SKM-1 treated with dmso at 0.1 percent for 144 hours (cell line): ENCODE results near the gene SMIM13.
"Not testable (repeated sequence)": the region's sequence is repeated elsewhere in the genome, so short reads cannot be mapped to it uniquely, and the experiment has no call there.

Experiments
- DNase-seq: peaks from one replicate; lab custom pipeline; 2025; ENCODE audit not compliant: unreplicated experiment; lab: John Stamatoyannopoulos, UW

Gene SMIM13

DNA sequence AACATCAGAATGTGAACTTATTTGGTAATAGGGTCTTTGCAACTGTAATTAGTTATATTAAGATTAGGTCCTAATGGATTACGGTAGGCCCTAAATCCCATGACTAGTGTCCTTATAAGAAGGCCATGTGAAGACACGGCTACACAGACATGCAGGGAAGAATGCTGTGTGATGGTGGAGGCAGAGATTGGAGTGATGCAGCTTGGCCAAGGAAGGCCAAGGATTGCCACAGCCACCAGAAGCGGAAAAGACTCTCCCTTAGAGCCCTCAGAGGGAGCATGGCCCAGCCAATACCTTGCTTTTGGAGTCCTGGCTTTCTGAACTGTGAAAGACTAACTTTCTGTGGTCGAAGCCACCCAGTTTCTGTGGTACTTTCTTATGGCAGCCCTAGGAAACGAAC is 9.7 kb upstream of the SMIM13 start:
- no peak for DNase-seq

DNA sequence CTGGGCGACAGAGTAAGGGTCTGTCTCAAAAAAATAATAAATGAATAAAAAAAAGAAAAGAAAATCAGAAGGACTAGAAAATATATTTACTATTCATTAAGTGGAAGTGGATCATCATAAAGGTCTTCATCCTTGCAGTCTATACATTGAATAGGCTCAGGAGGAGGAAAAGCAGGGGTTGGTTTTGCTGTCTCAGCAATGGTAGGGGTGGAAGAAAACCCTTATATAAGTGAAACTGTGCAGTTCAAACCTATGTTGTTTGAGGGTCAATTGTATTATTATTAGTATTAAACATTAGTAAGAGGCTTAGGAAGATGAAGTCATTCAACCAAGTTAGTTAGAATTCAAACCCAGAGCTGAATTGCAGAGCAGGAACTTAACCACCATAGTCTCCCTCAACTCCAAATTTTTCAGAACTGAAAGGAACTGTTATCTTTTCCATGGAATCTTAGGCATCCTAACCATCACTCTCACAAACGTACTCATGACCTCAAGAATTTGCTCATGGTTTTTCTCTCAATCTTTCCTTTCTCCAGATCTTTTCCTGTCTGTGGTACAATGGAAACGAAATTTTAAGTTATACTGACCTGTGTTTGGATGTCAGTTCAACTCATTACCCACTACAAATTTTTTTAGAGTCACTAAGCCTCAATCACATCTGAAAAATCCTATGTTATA is 7.7 kb upstream of the SMIM13 start:
- DNase-seq = no peak

DNA sequence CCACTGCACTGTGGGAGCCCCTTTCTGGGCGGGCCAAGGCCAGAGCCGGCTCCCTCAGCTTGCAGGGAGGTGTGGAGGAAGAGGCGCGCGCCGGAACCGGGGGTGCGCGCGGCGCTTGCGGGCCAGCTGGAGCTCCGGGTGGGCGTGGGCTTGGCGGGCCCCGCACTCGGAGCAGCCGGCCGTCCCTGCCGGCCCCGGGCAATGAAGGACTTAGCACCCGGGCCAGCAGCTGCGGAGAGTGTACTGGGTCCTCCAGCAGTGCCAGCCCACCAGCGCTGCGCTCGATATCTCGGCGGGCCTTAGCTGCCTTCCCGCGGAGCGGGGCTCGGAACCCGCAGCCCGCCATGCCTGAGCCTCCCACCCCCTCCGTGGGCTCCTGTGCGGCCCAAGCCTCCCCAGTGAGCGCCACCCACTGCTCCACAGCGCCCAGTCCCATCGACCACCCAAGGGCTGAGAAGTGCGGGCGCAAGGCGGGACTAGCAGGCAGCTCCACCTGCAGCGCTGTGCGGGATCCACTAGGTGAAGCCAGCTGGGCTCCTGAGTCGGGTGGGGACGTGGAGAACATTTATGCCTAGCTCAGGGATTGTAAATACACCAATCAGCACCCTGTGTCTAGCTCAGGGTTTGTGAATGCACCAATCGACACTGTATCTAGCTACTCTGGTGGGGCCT is 6.4 kb upstream of the SMIM13 start:
- DNase-seq = not testable (repeated sequence)

DNA sequence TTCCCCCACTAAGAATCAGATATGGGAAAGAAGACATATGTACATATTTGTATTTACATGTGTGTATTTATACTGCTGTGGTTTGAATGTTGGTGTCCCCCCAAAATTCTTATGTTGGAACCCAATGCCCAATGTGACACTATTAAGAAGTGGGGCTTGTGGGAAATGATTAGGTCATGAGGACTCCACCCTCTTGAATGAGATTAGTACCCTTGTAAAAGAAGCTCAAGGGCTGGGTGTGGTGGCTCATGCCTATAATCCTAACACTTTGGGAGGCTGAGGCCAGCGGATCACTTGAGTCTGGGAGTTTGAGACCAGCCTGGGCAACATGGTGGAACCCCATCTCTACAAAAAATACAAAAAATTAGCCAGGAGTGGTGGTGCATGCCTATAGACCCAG is 3.9 kb upstream of the SMIM13 start:
- DNase-seq = no peak

DNA sequence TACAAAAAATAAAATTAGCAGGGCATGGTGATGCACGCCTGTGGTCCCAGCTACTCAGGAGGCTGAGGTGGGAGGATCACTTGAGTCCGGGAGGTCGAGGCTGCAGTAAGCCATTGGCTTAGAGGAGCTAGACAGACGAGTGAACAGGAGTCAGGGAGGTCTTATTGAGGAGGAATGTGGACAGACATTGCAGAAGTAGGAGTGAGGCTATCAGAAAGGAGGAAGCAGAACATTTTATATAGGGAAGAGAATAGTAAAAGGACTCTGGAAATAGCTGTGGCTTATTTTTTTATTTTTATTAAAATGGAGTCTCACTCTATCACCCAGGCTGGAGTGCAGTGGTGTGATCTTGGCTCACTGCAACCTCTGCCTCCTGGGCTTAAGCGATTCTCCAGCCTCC is 2.5 kb upstream of the SMIM13 start:
- peak; percentile 11 for DNase-seq

DNA sequence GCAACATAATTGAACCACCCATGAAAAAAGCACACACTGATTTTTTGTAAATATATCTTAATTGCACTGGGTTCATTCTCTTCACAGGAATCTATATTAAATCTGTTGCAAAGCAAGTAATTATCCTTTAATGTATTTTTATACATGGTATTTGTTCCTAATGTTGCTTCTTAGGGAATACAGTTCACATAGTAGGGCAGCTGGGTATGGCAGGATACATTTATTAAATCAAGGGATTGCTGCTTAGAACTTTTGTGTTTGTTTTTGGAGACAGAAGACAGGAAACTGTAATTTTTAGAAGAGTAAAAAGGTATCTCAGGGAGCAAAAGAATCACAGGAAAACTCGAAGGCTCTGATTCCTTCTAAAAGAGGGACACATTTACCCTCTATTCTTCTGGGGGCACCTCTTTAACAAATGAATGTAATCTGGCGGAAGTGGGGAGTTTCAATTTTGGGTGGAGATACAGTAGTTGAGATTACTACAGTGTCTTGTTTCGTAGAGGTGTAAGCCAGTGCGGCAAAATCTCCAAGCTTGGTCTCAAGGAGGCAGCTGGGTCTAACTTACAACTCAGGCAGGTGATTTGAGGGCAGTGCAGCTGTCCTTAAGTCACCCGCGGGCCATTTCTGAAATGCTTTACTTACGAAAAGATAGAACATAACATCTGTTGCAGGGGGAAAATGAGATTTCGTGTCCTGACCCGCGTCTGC is 812 bp upstream of the SMIM13 start:
- no peak for DNase-seq

DNA sequence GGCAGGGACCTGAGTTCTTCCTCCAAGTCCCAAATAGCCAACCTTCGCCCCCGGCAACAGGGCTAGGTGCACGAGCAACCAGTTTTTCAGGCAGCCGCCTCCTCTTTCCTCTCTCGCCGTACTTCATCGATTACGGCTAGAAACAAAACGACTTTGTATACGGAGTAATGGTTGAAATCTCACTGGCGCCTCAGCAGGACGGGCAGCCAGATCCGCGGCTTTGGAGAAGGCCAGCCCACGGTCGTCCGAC is 333 bp upstream of the SMIM13 start:
- peak; percentile 72 for DNase-seq

DNA sequence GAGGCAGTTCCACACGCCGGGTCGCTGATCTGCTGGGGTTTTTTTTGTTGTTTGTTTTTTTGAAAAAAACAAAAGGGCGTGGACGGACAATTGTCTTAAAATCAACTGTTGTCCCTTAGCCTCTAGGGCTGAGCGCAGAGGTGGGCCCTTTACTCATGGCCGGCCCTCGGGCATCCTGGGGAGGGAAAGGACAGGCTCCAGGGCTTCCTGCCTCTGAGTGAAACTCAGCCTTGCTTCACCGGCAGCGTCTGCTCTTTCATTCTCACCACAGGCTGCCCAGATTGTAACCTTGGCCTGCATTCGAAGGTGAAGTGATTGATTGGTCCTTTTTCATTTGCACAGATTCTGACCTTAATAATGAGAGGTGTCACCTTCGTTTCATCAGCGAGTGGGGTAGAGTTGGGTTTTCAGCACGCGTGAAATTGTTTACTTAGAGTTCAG is 797 bp downstream of the SMIM13 start:
- DNase-seq = peak; percentile 37

DNA sequence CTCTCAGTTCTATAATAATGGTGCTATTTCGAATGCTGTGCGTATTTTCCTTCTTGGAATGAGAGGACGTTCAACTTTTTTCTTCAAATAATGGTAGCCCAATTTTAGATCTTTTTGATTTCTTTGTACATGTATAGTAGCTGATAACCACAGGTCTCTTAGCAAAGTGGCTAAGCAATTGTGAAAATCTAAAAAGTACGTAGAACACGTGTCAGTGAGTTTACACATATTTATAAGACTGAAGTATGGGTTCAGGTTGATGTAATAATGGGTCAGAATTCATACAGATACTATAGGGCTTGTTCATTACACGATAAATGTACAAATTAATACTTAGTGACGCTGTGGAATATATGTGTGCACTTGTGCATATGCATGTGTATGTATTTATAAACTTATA is 1.3 kb downstream of the SMIM13 start:
- no peak for DNase-seq

DNA sequence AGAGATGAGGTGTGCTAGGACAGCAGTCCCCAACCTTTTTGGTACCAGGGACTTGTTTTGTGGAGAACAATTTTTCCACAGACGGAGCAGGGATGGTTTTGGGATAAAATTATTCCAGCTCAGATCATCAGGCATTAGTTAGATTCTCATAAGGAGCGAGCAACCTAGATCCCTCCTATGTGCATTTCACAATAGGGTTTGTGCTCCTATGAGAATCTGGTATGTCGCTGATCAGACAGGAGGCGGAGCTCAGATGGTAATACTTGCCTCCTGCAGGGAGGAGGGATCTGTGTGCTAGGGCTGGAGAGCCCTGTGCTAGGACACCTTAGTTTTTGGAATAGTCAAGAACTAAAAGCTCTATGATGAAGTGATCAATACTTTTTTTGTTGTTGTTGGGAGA is 2.5 kb downstream of the SMIM13 start:
- DNase-seq = no peak

DNA sequence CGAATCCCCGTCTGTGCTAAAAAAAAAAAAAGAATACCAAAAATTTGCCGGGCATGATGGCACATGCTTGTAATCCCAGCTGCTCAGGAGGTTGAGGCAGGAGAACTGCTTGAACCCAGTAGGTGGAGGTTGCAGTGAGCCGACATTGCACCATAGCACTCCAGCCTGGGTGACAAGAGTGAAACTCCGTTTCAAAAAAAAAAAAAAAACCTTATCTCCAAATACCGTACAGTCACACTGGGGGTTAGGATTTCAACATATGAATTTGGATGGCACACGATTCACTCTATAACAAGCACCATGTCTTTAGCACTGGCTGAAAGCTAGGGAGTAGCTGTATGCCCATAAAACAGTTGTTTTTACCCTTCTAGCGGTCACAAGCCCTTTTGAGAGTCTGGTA is 3.8 kb downstream of the SMIM13 start:
- no peak for DNase-seq

DNA sequence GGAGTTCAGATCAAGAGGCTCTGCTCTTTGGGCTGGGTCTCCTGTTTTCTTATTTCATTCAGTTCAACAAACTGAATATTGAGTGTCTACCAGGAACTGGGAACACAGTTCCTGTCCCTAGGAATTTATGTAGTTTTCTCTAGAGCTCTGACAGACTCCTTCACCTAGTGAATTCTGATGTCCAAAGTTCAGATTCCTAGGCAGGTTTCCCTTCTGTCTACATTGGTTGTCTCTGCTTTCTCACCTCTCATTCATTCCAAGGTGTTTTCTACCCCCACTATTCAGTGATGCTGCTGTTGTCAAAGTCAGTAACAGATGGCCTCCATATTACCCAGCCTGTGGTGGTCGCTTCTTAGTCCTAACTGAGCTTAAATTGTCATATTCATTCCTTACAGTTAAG is 4.4 kb downstream of the SMIM13 start:
- no peak for DNase-seq

DNA sequence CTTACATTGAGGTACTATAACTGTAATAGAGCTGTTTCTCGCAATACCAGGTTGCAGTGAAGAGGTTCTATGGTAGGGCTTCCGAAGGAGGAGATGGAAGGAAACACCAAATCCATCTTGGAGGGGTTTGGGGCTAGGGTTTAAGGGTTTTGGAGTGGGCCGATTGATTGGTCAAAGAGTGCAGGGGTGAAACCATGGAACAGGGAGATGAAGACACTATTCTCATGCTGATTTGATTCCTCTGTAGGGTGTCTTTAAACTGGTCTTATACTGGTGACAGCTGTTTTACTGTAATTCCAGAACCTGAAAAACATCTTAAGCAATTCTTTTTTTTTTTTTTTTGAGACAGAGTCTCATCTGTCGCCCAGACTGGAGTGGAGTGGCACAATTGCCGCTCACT is 7.8 kb downstream of the SMIM13 start:
- DNase-seq = no peak

DNA sequence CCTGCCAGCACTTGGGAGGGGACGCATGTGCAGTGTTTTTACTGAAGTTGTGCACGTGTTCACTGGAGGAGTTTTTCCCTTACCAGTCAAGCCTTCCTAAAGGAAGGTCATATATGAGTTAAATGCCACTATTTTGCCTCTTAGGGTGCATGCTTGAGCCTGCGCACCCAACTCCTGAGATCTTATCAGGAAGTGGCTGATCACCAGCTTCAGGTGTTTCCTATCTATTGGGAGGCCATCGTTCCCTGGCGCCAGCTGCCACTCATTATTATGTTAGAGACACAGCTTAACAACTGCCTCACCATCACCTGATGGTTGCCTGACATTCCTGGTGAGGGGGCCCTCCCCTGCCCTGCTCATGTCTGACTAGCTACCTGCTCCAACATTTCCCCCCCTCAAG is 9.4 kb downstream of the SMIM13 start:
- DNase-seq = no peak

DNA sequence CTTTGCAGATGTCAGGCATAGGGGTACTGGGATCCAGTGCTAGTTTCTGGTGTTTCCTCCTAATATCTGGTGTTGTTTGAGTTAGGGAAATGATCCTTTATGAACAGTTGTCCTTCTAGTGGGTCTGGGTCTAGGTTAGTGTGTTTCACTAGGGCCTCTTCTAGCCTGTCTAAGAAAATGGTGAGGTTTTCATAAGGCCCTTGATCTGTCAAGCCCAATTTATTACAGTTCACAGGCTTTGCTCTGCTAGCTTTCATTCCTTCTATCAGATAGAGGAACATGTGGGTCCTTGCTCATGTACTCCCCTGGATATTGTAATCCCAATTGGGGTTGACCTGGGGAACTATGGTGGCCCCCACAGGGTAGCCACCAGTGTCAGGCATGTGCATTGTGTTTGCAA is 15.1 kb downstream of the SMIM13 start:
- DNase-seq = no peak

DNA sequence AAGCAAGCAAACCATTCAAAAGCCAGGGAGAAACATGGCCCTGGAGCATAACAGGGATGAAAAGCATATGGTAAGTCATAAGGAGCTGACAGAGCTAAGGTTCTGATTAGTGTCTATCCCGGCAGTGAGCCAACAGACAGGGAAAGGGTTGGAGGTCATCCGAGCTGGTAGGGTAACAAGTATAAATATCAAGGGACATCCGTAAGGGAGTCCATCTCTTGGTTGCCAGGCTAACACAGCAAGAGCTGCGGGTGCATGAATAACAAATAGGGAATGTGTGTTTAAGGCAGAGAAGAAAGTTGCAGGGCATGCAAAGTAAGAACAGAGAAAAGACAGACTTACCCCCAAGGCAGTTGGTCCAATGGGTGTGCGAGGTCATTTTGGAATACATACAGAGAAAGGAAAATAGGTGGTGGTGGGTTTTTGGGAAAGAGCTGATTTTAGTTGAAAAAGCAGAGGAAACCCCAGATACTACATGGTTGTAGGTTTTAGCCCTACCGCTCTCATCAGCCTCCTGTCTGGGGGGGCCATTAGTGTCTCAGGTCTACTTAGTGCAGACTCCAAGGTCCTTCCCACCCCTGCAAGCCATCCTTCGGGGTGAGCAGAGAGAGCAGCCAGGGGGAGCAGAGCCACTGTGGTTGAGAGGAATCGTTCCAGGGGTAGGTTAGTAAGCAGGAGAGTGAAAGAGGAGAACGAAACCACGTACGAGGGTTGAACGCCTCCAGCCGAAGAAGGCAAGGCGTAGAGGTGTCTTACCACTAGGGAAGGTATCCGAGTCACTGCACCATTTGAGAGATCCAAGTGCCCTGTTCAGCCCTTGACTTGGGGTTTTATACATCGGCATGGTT is 17.5 kb downstream of the SMIM13 start, which contains the start of gene ERVFRD-1:
Gene ERVFRD-1 (minus strand): TSS at position 805 of the 848 bp plus-strand sequence. CDS start 6,415 bp downstream, outside the sequence.
- no peak for DNase-seq

DNA sequence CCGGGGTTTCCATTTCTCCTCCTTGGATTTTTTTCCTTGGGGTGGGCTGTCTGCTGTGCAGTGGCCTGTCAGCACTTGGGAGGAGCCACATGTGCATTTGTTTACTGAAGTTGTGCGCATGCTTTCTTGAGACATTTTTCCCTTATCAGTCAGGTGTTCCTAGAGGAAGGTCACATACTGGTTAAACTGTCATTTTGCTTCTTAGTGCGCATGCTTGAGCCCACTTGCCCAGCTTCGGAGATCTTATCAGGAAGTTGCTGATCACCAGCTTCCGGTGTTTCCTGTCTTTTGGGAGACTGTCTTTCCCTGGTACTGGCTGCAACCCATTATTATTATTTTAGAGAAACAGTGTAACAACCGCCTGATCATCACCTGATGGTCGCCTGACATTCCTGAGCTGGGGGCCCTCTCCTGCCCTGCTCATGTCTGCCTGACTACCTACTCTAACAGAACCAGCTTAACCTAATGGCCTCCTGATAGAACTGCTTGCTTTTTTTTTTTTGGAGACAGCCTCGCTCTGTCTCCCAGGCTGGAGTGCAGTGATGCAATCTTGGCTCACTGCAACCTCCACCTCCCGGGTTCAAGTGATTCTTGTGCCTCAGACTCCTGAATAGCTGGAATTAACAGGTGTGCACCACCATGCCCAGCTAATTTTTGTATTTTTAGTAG is 18.3 kb downstream of the SMIM13 start:
- DNase-seq = peak; percentile 52

DNA sequence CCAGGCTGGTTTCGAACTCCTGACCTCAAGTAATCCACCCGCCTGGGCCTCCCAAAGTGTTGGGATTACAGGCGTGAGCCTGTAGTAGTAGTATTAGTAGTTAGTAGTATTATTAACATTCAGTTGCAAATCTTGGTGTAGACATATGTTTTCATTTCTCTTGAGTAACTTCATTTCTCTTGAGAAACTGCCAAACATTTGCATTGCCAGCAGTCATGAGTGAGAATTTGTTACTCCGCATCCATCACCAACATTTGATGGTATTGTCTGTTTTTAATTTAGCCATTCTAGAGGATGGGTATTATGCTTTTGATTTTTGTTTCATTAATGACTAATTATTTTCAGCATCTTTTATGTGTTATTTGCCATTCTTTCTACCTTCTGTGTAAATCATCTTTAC is 19.4 kb downstream of the SMIM13 start:
- no peak for DNase-seq

DNA sequence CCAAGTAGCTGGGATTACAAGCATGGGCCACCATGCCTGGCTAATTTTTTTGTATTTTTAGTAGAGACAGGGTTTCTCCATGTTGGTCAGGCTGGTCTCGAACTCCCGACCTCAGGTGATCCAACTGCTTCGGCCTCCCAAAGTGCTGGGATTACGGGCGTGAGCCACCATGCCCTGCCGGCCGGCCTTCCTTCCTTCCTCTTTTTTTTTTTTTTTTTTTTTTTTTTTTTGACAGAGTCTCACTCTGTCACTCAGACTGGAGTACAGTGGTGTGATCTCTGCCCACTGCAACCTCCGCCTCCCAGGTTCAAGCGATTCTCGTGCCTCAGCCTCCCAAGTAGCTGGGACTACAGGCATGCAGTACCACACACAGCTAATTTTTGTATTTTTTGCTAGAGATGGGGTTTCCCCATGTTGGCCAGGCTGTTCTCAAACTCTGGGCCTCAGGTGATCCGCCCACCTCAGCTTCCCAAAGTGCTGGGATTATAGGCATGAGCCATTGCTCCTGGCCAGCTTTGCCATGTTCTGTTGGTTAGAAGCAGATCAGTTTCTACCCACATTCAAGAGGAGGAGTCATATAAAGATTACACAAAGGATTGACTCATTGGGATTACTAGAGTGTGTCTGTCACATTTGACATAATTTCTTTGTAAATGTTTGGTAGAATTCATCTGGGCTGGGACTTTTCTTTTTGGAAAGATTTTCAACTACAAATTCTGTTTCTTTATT is 22.3 kb downstream of the SMIM13 start:
- not testable (repeated sequence) for DNase-seq

DNA sequence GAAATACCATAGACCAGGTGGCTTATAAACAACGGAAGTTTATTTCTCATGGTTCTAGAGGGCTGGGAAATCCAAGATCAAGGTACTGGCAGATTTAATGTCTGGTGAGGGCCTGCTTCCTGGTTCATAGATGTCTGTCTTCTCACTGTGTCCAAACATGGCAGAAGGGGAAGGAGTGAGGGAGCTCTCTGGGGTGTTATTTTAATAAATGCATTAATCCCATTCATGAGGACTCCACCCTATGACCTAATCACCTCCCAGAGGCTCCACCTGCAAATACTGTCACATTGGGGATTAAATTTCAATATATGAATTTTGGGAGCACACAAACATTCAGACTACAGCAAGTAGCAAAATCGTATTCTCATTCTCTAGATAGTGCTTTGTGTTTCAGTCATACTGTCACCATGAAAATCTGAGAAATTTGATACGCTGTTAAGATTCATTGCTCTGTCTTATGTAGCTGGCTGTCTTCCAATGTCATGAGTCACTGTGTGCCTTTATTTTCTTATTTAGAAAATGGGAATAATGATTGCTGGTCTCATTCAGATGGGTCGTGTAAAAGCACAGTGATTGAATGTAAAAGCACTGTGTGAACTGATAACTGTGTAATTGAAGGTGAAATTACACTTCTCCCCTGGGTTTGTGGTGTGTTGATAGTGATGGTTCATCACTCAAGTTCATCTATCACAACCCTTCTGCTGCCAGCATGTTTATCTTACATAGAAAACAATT is 26.8 kb downstream of the SMIM13 start:
- DNase-seq = no peak
